T1000 (cell line): ENCODE results near the gene STKLD1.
"Not testable (repeated sequence)": the region's sequence is repeated elsewhere in the genome, so short reads cannot be mapped to it uniquely, and the experiment has no call there.

Experiments used
- DNase-seq: peaks from one replicate; lab custom pipeline; 2025; ENCODE audit warnings: mixed read lengths; lab: John Stamatoyannopoulos, UW

The STKLD1 gene

DNA sequence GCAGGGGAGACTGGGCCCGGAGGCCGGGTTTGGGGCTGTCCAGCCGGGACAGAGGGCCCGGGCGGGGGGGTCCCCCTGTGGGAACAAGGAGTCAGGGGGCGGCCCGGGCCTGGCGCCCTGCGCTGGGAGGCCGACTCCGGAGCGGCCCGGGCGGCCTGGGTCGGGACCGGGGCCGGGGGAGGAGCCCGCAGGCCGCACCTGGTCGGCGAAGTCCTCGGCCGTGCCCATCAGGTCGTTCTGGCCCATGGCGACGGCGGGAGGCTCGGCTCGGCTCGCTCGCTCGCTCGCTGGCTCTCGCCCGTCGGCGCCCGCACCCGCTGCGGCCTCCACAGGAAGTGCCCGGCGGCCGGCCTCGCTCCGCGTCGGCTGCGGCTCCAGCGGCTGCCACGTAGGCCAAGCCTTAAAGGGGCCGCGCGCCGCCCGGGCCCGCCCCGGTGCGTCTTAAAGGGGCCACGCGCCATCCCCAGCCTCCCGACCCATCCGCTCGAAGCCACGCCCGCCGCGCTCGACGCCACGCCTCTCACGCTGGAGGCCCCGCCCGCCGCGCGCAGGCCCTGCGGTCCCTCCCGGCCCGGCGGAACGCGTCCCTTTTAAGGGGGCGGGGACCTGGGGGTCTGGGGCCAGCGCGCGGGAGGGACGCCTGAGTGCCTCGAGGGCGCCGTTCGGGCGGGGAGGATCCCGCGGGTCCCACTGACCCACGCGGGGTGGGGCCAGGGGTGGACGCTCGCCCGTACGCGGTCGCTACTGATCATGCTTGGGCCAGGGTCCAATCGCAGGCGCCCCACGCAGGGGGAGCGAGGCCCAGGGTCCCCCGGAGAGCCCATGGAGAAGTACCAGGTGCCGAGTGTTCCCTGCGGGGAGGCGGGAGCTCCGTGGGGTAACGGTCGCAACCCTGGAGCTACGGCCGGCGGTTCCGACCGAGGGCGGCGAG is at the start of gene STKLD1, which contains the start of gene SURF4:
Gene STKLD1, plus strand, starts transcription at position 643 of the 931 bp plus-strand sequence. Its CDS starts 108 bp downstream, at position 751.
Gene SURF4, minus strand, starts transcription at position 337 of the 931 bp plus-strand sequence. Its CDS starts 91 bp downstream, at position 246.
- peak; percentile 92 for DNase-seq

DNA sequence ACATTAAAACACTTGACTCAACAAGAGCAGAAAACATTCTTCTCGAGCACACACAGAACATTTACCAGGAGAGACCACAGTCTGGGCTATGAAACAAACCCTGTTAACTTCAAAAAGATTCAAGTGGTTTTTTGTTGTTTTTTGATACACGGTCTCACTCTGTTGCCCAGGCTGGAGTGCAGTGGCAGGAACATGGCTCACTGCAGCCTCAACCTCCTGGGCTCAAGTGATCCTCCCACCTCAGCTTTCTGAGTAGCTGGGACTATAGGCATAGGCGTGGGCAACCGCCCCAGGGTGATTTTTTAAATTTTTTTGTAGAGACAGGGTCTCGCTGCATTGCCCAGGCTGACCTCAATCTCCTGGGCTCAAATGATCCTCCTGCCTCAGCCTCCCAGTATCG is 49.1 kb upstream of the STKLD1 start:
- not testable (repeated sequence) for DNase-seq

DNA sequence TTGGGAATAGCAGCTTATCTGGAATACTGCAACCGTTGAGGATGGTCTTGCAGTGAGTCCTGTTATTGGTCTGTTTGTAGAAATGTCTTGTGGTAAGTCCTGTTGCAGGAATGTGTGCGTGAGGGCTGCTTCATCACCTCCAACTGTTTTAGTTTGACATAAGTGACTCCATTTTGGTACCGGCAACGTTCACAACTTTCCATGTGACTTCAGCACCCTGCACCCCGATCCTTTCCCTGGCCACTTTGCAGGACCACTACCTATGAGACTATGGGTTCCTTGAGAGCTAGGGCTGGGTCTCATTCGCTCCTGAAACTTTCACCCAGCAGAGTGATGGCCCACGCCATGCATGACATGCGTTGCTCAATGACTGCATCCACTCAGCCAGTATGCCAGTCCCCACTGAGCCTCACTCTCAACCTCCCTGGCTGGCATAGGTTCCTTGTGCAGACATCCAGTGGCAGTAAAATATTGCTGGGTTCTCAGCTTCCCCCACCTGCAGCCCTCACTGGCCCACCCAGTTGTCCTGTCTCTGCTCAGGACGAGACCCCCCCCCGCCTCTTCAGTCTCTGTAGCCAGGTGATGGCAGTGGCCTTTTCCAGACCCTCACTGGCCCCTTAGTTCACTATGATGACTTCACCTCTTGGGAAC is 48.2 kb upstream of the STKLD1 start:
- DNase-seq = no peak

DNA sequence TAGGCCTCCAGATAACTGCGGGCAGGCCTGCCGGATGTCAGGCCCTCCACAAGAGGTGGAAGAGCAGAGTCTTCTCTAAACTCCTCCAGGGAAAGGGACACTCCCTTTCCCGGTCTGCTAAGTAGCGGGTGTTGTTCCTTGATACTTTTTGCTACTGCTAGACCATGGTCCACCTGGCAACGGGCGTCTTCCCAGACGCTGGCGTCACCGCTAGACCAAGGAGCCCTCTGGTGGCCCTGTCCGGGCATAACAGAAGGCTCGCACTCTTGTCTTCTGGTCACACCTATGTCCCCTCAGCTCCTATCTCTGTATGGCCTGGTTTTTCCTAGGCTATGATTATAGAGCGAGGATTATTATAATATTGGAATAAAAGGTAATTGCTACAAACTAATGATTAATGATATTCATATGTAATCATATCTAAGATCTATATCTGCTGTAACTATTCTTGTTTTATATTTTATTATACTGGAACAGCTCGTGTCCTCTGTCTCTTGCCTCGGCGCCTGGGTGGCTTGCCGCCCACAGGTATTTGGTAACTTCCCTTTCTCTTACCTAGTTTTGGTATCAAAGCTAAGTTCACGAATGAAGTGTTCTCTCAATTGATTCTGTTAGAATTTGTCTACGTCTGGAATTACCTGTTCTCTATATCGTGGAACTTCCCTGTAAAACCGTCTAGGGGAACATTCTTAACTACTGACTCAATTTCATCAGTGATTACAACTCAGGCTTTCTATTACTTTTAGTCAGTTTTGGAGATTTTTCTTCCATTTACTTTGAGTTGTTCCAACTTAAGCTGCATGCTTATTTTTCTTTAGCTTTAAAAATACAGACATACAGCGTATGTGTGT is 46.6 kb upstream of the STKLD1 start:
- not testable (repeated sequence) for DNase-seq

DNA sequence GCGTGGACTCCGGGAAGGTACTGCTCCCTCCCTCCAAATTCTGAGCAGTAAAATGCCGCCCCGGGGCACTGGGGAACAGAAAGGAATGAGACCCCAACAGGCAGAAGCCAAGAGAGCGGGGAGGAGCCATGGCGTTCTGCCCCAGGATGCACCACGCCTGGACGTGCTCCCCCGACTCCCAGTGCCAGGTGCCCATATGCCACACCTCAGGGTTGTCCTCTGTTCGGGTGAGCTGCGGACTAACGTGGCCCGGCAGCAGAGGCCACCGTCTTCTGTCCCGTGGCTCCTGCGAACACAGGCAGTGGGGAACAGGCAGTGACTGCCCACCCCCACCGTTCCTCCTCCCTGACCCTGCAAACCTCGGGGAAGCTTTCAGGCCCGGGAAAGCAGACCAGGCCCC is 44.9 kb upstream of the STKLD1 start:
- DNase-seq = no peak

DNA sequence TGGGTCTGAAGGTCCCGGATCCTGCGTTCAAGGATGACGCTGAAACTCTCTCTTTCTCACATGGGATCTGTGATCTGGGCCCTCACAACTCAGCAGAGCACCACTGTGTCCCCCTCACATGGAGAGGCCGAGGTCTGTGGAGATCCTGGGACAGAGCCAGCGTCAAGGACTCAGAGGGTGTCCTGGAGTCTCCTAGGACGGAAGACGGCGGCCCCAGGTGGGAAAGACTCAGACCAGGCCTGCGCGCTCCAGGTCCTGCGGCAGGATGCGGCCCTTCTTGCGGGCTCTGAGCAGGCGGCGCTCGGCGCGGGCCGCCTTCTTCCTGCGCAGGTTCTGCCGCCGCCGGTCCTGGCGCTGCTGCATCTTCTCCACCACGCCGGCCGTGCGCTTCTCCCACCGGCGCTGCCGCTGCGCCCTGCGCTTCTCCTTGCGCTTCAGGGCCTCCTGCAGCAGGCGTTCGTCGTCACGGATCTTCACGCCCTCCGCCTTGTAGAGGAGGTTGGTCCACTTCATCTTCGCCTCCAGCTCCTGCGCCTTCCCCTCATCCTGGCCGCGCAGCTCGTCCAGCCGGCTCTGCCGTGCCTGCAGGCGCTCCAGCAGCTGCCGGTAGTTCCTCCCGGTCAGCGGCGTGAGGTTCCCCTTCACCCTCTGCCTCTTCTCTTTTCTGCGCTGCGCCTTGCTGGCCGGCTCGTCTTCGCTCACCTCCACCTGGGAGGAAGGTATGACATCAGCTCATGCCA is 44.4 kb upstream of the STKLD1 start:
- no peak for DNase-seq

DNA sequence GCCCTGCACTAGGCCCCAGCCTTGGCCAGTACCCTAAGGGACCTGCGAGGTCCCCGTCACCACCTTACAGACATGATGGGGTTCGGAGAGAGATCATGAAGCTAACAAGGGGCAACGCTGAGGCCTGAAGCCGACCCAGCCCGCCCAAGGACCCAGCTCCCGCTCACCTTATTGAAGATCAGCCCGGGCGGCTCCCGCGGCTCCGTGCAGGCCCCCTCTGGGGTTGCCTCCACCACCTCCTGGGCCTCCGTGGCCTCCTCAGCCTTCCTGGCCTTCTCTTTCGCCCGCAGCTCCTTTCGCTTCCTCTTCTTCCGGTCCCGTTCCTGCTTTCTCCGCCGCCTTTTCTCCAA is 43.8 kb upstream of the STKLD1 start:
- DNase-seq = no peak

DNA sequence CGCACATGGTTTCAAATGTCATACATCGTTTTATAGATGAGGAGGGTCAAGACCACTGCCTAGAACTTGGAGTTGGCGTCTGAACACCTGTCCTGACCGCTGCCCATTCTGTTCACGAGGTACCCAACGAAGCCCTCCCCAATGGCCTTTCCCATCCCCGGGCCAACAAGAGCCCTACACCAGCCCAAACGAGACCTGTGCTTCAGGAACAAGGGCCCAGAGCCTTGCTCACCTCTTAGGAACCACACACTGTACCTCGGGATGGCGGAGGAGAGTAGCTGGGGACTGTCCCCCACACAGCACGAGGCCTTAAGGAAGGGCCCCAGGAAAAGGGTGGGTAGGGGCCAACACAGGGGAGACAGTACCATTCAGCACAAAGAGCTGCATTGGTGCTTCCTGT is 43.2 kb upstream of the STKLD1 start:
- no peak for DNase-seq

DNA sequence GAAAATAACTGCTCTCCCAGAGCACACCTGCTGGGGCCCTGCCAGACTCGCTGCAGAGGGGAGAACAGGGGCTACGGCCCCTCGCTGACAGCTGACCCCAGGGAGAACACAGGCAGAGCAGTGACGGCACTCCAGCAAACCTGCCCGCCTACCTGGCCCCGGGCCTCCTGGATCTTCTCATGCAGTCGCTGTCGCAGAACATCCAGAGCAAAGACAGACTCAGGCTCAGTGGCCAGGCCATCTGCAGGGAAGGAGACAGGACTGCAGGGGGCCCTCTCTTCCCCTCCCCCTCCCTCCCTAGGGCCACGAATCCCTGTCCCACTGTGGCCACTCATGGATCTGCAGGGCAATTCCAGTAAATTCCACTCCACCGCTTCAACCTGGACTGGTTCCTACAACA is 42.6 kb upstream of the STKLD1 start:
- no peak for DNase-seq

DNA sequence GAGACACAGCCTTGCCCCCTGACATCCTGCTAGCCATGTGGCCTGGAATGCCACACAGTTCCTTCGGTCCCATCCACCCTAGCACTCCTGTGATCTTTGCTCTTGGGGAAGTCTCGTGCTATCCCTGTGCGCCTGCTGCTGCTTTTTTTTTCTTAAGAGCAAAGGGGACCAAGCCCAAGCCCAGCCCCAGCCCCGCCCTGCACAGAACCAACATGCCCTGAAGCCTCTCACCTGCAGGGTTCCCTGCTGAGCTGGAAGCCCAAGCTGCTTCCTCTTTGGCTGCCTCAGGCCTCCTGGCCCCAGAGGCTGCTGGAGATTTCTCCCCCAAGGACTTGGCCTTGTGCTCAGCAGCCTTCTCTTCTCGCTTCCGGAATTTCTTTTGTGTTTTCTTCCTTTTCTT is 42.0 kb upstream of the STKLD1 start:
- no peak for DNase-seq

DNA sequence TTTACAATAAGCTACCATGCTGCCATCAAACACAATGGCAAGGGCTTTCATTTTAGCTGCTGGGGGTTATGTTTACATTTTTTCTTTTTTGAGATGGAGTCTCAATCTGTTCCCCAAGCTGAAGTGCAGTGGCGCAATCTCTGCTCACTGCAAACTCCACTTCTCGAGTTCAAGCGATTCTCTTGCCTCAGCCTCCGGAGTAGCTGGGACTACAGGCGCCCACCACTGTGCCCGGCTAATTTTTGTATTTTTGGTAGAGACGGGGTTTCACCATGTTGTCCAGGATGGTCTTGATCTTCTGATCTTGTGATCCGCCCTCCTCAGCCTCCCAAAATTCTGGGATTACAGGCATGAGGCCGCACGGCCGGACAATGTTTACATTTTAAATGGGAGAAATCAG is 41.3 kb upstream of the STKLD1 start:
- DNase-seq = not testable (repeated sequence)

DNA sequence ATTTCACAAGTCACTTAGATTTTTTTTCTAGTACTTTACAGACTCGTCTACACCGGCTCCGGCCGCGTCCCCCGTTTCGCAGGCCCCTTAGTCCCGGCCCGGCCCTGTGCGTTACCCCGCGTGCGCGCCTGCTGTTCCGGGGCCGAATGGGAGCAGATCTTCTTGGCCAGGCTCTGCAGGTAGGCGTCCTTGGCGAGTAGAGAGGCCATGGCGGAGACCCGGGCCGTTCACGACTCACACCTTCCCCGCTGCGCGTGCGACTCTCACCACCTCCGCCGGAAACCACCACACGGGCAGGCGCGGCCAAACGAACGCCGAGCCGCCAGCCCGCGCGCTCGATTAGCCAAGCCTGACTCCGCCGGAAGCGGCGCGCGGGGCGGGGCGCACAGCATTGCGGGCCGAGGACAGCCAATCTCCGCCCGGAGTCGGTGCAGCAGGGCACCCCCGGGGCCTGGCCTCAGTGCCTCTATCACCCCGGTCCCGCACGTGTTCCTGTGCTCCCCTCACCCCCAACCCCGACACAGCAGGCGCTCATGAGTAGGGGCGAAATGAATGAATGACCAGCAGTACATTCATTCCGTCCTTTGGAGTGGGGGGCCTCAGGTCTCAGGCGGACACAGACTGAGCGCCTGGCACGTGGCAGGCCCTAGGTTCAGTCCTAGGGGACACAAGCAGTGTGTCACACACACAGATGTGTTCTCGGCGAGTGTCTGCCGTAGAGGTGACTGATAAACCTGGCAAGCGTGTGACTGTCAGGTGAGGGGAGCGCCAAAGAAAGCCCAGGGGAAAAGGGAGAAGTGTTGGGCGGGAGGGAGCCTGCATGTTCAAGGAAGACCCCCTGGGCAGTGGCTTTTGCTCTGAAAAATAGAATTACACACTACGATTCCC is 40.0 kb upstream of the STKLD1 start, which contains the start of gene SURF6:
Gene SURF6, minus strand, starts transcription at position 265 of the 888 bp plus-strand sequence. Its CDS starts 56 bp downstream, at position 209.
- peak; percentile 76 for DNase-seq

DNA sequence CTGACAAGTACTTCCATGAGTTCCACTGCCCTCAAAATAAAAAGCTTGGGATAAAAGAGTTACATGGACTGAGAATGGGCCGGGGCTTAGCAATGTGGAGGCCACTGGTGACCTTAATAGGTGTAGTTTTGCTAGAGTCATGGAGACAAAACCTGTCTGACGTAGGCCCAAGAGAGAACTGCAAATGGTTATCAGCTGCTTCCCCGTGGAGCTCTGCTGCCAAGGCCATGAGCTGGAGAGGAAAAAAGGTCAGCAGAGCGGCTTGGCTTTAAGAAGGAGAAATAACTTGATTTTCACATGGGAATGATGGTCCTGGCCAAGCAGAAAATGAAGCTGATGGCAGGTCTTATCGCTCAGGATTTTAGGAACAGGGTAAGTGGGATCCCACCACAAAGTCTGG is 36.5 kb upstream of the STKLD1 start:
- DNase-seq = no peak

DNA sequence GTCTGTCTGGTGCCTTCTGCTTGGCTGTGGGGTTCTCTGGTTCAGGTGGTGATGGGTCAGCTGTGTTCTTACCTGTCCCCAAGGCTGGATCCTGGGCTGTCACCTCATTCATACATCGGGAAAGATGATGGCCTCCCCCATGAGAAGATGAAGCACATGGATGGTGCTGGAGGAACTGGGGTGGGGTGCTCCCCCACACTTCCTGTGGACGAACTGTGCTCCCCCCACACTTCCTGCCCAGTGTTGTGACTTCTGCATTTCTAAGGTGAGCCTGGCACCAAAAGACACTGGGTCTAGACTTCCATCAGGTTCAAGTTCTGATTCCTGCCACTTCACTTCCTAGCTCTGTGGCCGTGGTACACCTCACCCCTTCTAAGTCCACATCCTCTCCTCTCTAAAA is 35.9 kb upstream of the STKLD1 start:
- DNase-seq = no peak

DNA sequence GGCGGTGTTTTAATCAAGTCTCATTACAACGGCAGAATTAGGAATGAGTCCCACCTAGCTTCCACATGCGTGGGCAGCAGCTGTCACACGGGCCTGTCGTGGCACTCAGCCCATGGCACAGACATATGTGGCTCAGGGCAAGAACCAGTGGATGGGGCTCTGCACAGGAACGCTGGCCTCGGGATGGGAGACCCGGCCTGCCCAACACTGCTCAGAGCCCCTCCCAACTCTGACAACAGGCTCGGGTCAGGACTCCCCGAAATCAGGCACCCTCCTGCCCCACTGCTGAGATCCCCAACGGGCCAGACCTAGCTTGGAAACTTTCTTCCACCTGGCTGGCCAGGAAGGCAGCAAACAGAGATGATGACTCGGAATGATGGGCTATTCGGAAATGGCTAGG is 35.2 kb upstream of the STKLD1 start:
- no peak for DNase-seq

DNA sequence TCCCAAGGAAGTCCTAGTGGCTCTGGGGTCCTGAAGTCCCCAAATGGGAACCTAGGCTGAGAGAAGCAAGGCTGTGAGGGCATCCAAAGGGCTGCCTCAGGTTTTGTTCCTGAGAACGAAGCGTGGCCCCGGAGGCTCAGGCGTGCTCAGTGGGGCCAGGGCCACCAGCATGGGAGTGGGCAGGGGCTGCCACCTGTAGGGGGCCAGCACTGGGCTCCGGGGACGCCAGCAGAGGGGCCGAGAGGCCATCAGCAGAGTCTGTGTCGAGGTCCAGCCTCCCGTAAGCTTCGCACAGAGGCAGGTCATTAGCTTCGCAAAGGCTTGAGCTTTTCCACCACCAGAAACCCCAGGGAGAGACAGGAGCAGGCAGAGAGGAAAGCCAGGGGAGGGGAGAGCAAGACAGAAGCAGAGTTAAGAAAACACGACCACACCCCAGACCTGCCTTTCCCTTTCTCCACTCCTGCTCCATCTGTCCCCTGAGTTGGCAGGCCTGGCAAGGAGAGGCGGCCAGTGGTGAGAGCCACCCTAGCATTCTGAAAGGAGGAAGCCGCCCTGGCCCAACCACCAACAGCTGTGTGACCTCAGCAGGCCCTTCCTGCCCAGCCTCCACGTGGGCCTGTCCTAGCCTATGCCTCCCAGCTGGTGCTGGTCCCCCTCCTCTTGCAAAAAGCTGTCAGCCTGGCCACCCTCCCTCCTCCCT is 34.6 kb upstream of the STKLD1 start:
- no peak for DNase-seq

DNA sequence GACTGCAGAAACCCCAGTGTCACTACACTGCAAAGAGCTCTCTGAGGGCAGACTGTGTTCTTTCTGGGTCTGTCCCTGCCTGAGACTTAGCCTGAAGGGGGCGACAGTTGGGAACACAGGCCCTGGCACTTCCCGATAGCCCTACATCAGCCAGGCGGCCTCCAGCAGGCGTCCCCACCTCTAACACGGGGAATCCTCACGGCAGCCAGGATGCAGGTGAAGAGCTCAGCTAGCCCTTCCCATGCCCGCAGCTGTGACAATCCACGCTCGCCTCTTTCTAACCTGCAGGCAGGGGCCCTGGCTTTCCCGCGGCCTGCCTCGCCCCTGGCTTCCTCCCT is 34.1 kb upstream of the STKLD1 start:
- no peak for DNase-seq

DNA sequence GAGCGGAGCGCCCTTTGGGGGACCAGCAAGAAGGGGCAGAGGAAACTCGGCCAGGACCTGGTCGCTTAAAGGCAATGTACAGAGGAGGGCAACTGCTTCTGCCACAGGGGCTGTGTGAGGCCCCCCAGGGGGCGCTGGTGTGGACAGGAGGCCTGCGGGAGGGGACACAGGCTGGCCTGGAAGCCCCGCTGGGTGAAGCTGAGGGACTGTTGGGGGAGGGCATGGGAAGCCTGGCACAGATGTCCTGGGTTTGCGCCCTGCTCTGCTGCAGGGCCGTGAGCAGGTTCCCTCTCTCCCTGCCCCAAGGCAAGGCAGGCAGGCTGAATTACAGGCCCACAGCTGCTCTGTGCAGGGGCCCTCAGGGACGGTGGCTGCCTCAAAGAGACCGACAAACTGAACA is 33.6 kb upstream of the STKLD1 start:
- no peak for DNase-seq

DNA sequence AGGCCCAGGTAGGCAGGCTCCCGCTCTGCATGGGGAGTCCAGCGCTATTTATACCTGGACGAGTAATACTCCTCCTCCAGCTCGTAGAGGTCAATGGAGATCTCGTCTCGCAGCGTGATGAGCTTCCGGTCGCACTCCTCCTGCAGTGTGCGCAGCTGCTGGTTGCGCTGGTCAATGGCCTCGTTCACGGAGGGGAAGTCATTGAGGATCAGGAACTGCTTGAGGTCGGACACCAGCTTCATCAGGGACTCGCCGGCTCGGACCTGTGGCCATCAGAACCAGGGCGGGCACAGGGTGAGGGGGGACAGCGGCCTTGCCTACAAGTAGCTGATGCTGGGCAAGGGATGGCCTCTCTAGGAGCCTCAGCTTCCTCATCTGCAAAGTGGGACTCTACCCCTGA is 32.1 kb upstream of the STKLD1 start:
- DNase-seq = no peak

DNA sequence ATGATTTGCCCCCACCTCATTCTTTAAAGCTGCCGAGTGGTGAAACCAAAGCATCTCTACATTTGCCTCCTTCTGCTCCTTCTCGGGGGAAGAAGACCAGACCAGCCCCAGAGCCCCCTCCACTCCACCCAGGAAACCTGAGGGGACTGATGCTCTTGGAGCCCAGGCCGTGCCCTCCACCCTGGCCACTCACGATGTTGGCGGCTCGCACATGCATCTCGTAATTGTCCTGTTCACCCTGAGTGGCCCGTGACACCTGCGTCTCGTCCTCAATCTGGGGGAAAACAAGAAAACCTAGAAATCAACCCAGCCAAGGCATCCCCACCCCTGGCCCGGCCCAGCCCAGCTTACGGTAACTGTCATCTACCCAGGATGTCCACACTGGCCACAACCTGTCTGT is 31.2 kb upstream of the STKLD1 start:
- no peak for DNase-seq
